HTERT RPE-1 (cell line): ENCODE data around the gene NPTN.
"Not testable (repeated sequence)": the region's sequence is repeated elsewhere in the genome, so short reads cannot be mapped to it uniquely, and the experiment has no call there.

Experiments
- in situ Hi-C: fragments of 300-500 bp; cut with MboI; formaldehyde crosslinking; loops from 4 replicates; pipeline ENCODE4 v1.14.3; 2020; ENCODE audit warnings: low sequenced_read_pairs

Gene NPTN

GRCh38 chr15:73573037-73573436 is 60.2 kb downstream of the NPTN start:
- in situ Hi-C loops, result no loop called here

DNA sequence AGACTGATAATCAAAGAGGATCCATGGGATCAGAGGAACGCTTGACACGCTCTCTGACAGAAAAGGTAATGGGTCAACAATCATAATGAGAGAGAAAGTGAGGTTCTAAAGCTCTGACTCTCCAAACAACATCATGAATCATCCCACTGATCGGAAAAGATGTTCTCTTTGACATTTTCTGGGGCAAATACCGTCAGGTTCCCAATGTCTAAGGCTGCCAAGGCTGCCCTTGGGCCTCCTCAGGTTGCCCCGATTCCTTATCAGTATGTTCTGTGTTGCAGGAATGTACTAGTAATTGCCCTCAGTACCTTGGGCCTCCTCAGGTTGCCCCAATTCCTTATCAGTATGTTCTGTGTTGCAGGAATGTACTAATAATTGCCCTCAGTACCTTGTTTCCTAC is 60.9 kb downstream of the NPTN start:
- in situ Hi-C loops, result no loop called here

DNA sequence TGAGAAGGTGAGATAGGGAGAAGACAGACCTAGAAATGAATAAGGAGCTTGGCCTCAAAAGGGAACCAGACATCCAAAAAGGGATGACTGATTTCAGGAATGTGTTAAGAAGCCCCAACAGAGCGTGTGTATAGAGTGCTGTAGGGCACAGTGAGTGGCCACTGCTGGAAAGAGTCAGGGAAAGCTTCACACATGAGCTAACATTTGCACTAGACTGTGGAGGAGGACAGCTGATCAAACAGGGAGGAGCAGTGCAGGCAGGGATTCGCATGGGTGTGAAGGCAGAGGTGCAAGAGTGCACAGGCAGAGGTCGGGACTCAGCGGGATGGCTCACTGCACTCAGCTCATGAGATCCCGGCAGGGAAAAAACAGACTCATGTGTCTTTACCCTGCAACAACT is 61.8 kb downstream of the NPTN start:
- in situ Hi-C loops, result no loop called here

DNA sequence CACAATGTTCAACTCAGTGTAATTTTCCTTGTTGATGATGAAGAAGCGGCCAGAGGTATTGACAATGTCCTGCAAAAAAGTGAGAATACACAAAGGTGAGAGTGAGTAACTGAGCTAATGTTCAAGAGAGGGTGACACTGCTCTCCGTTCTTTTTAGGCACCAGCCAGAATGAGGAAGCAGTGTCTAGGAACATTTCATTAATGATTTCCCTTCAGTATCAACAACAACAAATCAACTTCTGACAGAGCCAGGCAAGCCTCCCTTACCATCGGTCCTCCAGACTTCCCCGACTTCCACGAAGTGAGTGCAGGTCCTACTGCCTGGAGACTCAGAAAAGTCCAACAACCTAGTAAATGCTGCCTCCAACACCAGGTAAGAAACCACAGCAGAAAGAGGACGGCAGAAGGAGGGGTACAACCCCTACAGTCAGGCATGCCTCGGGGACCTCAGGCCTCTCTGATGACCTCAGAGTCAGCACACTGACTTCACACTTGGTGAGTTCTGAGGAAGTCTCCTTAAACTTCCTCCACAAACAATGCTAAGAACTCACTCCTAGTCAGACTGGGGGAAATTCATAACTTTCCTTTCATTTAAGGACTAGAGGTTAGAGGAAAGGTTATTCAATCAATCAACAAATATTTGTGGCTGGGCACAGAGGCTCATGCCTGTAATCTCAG is 62.7 kb downstream of the NPTN start:
- in situ Hi-C loops, result no loop called here

GRCh38 chr15:73569361-73569760 is 63.8 kb downstream of the NPTN start:
- in situ Hi-C loops, result no loop called here

GRCh38 chr15:73568564-73569280 is 64.5 kb downstream of the NPTN start:
- in situ Hi-C loops, result no loop called here

DNA sequence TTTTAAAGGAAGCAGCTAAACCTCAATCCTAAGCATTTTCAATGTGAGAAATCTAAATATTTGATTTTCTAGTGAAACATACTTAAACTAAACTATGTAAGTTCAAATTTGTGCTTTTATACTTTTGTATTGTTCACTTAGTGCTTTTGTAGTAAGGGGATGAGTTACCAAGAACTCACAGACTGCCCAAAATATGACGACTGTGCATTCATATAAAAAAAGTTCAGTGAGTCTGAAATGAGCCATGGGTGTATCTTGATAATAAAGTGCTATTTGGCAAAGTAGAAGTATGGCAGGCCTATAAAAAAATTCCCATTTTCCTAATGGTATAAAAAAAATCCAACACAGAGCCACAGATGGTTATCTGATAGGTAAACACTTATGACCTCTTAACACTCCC is 66.2 kb downstream of the NPTN start:
- in situ Hi-C loops, result no loop called here

DNA sequence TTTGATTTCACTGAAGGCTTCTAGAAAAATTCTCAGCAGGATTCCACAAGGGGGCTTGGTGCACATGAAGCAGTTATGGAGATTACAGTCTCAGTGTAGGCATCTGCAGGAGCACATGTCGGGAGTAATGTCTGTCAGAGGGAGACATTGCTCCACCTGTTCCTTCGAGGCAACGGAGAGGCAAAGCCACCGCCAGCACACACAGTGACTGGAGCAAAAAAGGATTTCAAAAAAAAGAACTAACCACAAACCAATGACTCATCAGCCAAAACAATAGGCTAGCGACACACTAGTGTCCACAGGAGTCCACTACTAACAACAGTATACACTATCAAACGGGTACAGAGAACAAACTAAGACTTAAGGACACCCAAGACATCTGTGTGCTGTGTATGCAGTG is 68.9 kb downstream of the NPTN start:
- in situ Hi-C loops, result no loop called here

DNA sequence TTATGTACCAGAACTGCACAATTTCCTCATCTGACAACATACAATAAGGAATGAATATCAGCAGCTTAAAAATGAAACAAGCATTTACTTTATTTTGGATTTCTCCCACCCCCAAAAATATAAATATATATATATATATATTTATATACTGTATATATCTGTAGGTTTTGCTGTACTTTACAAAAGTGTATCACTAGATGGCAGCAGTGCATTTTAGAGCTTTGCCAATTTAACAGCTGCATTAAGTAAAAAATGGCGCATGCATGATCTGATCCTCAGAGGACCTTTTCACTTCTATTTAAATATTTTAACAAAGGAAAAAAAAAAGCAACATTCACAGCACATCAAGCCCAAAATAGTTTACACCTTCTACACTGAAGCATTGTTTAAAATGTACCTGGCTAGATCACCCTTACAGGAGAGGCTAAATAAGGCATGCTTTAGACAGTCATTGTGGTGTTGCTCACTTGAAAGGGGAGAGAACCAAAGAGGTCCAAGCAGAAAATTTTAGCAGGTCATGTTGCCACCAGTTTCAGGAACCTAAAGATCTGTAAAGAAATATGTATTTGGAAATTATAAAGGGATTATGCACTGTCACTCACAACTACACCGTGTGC is 72.6 kb downstream of the NPTN start:
- in situ Hi-C loops, result no loop called here

DNA sequence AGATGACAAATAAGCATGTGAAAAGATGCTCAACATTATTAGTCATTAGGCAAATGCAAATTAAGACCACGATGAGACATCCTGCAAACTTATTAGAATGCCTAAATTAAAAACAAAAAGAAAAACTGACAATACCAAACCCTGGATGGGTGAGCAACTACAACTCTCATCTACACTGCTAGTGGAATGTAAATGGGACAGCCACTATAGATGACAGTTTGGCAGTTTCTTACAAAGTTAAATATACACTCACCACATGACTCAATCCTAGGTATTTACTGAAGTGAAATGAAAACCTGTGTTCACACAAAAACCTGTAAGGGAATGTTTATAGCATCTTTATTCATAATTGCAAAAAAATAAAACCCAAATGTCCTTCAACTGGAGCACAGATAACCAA is 74.7 kb downstream of the NPTN start:
- in situ Hi-C loops, result no loop called here

DNA sequence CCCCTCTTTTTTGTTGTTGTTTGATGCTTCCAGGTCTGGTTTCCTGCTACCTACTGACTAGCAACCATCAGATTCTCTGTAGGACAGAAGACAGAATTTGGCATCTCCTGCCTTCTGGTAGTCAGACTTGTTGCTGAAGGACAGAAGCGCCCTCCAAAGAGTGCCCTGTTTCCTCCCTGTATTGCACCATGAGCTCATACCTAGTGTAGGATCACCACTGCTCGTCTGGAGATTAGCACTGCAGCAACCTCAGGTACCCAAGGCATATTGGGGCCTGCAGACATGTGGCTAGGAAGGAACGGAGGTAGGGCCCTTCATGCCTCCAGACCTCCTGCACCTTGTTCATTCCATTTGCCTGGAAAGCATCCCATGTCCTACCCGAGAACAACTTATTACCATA is 78.1 kb downstream of the NPTN start:
- in situ Hi-C loops, result no loop called here

- in situ Hi-C loops, result no loop called here
Measured at GRCh38 chr15:73550190-73550589, 83.0 kb downstream of the NPTN start.

- in situ Hi-C loops, result not testable (repeated sequence)
Measured at GRCh38 chr15:73548925-73549324, 84.3 kb downstream of the NPTN start.

DNA sequence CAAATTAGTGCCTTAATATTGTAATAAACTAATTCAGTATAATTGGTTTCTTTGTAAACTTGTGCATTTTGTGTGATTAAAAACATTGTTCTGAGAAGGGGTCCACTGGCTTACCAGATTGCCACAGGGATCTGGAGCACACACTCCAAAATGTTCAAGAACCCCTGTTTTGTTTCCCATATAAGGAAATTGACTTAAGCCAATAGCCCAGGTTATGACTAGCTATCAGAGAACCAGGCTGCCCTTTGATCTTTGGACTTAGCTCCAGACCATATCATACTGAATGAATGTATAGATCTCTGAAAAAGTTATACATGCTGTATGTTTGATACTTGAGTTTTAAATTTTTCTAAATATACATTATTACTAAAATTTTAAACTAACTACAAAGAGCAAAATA is 91.7 kb downstream of the NPTN start:
- in situ Hi-C loops, result no loop called here

- in situ Hi-C loops, result no loop called here
Measured at GRCh38 chr15:73540161-73540560, 93.0 kb downstream of the NPTN start.

DNA sequence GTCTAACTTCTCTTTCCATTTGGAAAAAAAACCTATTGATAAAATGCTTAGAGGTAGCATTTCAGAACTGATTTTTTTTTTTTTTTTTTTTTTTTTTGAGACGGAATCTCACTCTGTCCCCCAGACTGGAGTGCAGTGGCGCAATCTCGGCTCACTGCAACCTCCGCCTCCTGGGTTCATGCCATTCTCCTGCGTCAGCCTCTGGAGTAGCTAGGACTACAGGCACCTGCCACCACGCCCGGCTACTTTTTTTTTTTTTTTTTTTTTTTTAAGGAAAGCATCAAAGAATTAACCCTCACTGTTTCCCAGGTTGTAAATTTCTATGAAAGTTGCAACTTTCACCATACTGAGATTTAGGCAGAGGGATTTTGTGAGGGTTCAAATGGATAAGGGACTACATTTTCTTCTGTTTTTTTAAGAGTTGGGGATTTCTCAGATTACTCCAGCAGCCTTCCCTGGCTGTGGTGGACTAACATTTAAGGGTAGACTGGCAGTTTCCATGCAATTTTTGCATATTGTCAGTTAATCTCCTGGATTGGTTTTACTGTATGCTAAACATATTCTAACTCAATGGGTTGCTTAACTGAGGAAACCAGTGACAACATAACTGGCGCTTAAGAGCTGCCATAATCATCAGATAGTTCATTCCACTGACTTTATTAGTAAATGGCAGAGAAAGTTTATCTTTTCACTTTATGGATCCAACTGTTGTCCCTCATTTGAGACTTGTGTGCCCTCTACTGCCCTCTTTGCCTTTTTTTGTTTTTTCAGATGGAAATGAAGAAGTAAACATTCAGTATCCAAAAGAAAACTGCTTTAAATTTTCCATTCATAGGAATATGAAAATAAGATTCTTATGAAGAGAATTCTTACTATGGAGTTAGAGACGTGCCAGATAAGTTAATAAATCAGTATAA is 93.7 kb downstream of the NPTN start:
- in situ Hi-C loops, result no loop called here

DNA sequence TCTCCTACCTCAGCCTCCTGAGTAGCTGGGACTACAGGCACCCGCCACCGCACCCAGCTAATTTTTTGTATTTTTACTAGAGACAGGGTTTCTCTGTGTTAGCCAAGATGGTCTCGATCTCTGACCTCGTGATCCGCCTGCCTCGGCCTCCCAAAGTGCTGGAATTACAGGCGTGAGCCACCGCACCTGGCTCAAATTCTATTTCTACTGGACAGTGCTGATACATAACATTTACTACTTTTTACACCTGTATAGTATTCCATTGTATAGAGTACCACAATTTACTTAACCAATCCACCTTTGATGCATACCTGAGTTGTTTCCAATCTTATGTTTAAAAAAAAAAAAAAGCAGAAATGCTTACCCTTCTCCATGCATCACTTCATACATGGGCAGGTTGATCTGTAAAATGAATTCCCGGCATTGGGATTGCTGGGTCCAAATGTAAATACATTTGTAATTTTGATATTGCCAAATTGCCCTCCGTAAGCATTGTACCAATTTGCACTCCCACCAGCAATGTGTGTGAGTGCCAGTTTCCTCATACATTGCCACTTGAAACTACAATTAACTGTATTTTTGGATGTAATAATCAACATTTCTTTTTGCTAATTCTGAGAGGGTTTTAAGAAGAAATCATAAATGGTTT is 94.5 kb downstream of the NPTN start:
- in situ Hi-C loops, result no loop called here

DNA sequence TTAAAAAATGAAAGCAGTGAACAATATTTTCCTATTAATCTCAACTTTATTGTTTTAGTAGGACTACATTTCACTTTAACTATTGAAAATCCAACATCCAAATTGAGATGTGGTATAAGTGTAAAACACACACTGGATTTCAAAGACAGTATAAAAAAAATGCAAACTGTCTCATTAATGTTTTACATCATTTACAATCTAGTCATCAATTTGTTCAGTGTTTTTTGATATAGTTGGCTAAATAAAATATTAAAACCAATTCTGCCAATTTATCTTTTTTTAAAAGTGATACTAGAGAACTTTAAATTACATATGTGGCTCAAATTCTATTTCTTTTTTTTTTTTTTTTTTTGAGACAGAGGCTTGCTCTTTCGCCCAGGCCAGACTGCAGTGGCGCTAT is 95.1 kb downstream of the NPTN start:
- in situ Hi-C loops, result no loop called here

DNA sequence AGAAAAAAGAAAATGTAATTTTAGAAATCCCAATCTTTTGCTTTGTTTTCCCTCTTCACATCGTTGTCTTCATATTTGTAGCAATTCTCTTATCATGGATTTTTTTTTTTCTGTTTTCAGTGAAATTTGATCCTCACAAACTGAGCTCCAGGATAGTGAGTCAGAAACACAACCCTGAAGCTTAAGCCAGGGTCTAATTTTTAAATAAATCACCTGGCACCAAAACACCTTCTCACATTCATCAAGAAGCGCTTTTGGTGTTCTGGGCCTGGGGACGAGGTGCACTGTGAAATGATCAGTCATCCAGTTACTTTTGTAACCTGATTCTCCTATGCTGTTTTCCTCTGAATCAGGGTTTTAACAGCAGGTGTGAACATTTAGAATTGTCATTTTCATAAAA is 102.5 kb downstream of the NPTN start:
- in situ Hi-C loops, result no loop called here

- in situ Hi-C loops, result no loop called here
Measured at GRCh38 chr15:73527598-73527997, 105.6 kb downstream of the NPTN start.

- in situ Hi-C loops, result no loop called here
Measured at GRCh38 chr15:73524919-73525318, 108.3 kb downstream of the NPTN start.
